Panc1 (cell line): ENCODE data around the gene ARHGAP6.

Source experiments
- POLR2AphosphoS5 ChIP-seq: IDR thresholded peaks from 2 replicates; pipeline ENCODE4 v1.6.1; 2012; ENCODE audit warnings: mild to moderate bottlenecking, low read depth, low read length, moderate library complexity
- SIN3A ChIP-seq: IDR thresholded peaks from 2 replicates; pipeline ENCODE4 v1.6.1; 2012; ENCODE audit warnings: low read depth, mild to moderate bottlenecking, low read length, moderate library complexity, borderline replicate concordance; ENCODE audit not compliant: insufficient read depth
- TCF7L2 ChIP-seq: IDR thresholded peaks from 2 replicates; pipeline ENCODE4 v1.6.1; 2011; ENCODE audit warnings: mild to moderate bottlenecking, low read depth, low read length, inconsistent platforms
- TF ChIP-seq, protein P1 (sequence below): fragments of 450-650 bp; IDR thresholded peaks from 2 replicates; pipeline ENCODE4 v1.5.1; 2017; ENCODE audit warnings: mild to moderate bottlenecking

DNA sequence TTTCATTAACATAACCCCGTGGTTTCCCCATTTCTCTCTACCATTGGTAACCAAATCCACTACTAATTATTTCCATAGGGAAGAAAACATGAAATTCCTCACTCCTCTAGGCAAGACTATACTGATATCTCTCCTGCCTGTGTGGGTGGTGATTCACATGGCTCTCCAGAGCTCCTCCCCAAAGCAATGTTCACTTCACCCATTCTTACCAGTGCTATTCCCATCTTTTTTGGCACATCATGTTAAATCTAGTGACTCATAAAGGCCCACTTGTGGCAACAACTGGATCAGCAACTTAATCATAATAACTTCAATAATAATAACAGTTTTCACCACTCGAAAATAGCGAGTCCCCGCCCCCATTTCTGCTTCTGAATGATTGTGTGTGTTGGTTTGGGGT lies 560.6 kb downstream of the ARHGAP6 start:
- TF ChIP-seq, protein P1, sequence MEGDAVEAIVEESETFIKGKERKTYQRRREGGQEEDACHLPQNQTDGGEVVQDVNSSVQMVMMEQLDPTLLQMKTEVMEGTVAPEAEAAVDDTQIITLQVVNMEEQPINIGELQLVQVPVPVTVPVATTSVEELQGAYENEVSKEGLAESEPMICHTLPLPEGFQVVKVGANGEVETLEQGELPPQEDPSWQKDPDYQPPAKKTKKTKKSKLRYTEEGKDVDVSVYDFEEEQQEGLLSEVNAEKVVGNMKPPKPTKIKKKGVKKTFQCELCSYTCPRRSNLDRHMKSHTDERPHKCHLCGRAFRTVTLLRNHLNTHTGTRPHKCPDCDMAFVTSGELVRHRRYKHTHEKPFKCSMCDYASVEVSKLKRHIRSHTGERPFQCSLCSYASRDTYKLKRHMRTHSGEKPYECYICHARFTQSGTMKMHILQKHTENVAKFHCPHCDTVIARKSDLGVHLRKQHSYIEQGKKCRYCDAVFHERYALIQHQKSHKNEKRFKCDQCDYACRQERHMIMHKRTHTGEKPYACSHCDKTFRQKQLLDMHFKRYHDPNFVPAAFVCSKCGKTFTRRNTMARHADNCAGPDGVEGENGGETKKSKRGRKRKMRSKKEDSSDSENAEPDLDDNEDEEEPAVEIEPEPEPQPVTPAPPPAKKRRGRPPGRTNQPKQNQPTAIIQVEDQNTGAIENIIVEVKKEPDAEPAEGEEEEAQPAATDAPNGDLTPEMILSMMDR: no peak
- TF ChIP-seq POLR2AphosphoS5: no peak
- TF ChIP-seq SIN3A: no peak
- TF ChIP-seq TCF7L2: no peak
